Measurements from ENCODE around the gene VSTM4.

GRCh38 chr10:48978318-48978717, 137.0 kb downstream of the VSTM4 start:
- no peak for TF ChIP-seq POLR2AphosphoS5 (IDR thresholded peaks at IDR 0.05; ENCODE audit: low read depth, low read length)
- TF ChIP-seq SIN3A (IDR thresholded peaks at IDR 0.05; ENCODE audit: borderline replicate concordance, insufficient read depth, low read depth, low read length) = no peak
- TF ChIP-seq, protein P1, sequence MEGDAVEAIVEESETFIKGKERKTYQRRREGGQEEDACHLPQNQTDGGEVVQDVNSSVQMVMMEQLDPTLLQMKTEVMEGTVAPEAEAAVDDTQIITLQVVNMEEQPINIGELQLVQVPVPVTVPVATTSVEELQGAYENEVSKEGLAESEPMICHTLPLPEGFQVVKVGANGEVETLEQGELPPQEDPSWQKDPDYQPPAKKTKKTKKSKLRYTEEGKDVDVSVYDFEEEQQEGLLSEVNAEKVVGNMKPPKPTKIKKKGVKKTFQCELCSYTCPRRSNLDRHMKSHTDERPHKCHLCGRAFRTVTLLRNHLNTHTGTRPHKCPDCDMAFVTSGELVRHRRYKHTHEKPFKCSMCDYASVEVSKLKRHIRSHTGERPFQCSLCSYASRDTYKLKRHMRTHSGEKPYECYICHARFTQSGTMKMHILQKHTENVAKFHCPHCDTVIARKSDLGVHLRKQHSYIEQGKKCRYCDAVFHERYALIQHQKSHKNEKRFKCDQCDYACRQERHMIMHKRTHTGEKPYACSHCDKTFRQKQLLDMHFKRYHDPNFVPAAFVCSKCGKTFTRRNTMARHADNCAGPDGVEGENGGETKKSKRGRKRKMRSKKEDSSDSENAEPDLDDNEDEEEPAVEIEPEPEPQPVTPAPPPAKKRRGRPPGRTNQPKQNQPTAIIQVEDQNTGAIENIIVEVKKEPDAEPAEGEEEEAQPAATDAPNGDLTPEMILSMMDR (IDR thresholded peaks at IDR 0.05) = no peak
